CD14-positive monocyte (primary cell): ENCODE measurements around the gene WIPF2. TPM values are rescaled to one million over a fixed set of nuclear protein-coding genes. Genes with fewer than 3 reads are reported as not detected.

Source experiments
- DNase-seq, 3 donors: peaks; one replicate each; pipeline ENCODE4 v3.0.0-alpha.2; 2011 to 2022
- H2AFZ ChIP-seq: 2 replicates; pipeline ENCODE4 v1.6.0; 2012; ENCODE audit warnings: mild to moderate bottlenecking, low read depth, low read length, inconsistent platforms; ENCODE audit not compliant: insufficient read depth, poor library complexity, severe bottlenecking
- H3K27ac ChIP-seq, 2 donors: 1 replicate in 1 of 2; 2 replicates in 1 of 2; pipeline ENCODE4 v1.5.1; 2012 to 2013; ENCODE audit warnings: low read length in 2 of 2, control low read depth in 1 of 2, inconsistent platforms in 1 of 2, low read depth in 1 of 2, mild to moderate bottlenecking in 1 of 2
- H3K27me3 ChIP-seq, 2 donors: one replicate each; pipeline versions ENCODE4 v1.6.0 to v1.6.1; 2011 to 2013; ENCODE audit warnings: low read length in 2 of 2; ENCODE audit not compliant: control insufficient read depth in 2 of 2, insufficient read depth in 2 of 2
- H3K36me3 ChIP-seq, 2 donors: replicated peaks in 1 of 2; 1 replicate in 1 of 2; 2 replicates in 1 of 2; pipeline versions ENCODE4 v1.5.1 to v1.6.1; 2012 to 2013; ENCODE audit warnings: low read length in 2 of 2, control low read depth in 1 of 2, inconsistent platforms in 1 of 2, mild to moderate bottlenecking in 1 of 2; ENCODE audit not compliant: insufficient read depth in 2 of 2, control insufficient read depth in 1 of 2
- H3K4me1 ChIP-seq, 2 donors: 1 replicate in 1 of 2; 2 replicates in 1 of 2; pipeline versions ENCODE4 v1.5.1 to v1.6.1; 2012 to 2013; ENCODE audit warnings: low read length in 2 of 2, control low read depth in 1 of 2, inconsistent platforms in 1 of 2, mild to moderate bottlenecking in 1 of 2, moderate library complexity in 1 of 2; ENCODE audit not compliant: insufficient read depth in 2 of 2, control insufficient read depth in 1 of 2
- H3K4me2 ChIP-seq: replicated peaks from 2 replicates; pipeline ENCODE3; 2012; ENCODE audit warnings: low read length, moderate library complexity, mild to moderate bottlenecking; ENCODE audit not compliant: poor library complexity, severe bottlenecking; ENCODE audit errors: extremely low read depth
- H3K4me3 ChIP-seq, 3 experiments: fragments of 200-600 bp in 1 of 3; sonication (generic) in 1 of 3; replicated peaks in 1 of 3; 1 replicate in 2 of 3; 2 replicates in 1 of 3; pipeline ENCODE4 v1.5.1; 2011 to 2013; ENCODE audit warnings: low read length in 3 of 3, mild to moderate bottlenecking in 3 of 3, control low read depth in 2 of 3, low read depth in 2 of 3, inconsistent platforms in 1 of 3, moderate library complexity in 1 of 3
- H3K79me2 ChIP-seq: 2 replicates; pipeline ENCODE4 v1.6.0; 2012; ENCODE audit warnings: mild to moderate bottlenecking, control low read depth, inconsistent platforms, low read length, moderate library complexity; ENCODE audit not compliant: insufficient read depth
- H3K9ac ChIP-seq: 2 replicates; pipeline ENCODE4 v1.6.0; 2017; ENCODE audit warnings: low read length, mild to moderate bottlenecking; ENCODE audit not compliant: insufficient read depth, poor library complexity, severe bottlenecking
- H3K9me3 ChIP-seq, 2 donors: replicated peaks in 1 of 2; 1 replicate in 1 of 2; 2 replicates in 1 of 2; pipeline versions ENCODE4 v1.5.1 to v1.6.1; 2012 to 2013; ENCODE audit warnings: low read length in 2 of 2, control low read depth in 1 of 2; ENCODE audit not compliant: control insufficient read depth in 1 of 2, insufficient read depth in 1 of 2
- H4K20me1 ChIP-seq: 2 replicates; pipeline ENCODE4 v1.6.0; 2012; ENCODE audit warnings: mild to moderate bottlenecking, low read length, control low read depth, moderate library complexity; ENCODE audit not compliant: insufficient read depth
- H3K27ac Mint-ChIP-seq, 7 donors: one replicate each; pipeline ENCODE4 v1.8.0; 2020; ENCODE audit warnings: mild to moderate bottlenecking in 7 of 7, mixed read lengths in 7 of 7, moderate library complexity in 6 of 7, inconsistent platforms in 2 of 7
- H3K27me3 Mint-ChIP-seq, 3 donors: one replicate each; pipeline ENCODE4 v1.8.0; 2021 to 2022; ENCODE audit warnings: low read depth in 3 of 3, mild to moderate bottlenecking in 3 of 3, mixed read lengths in 3 of 3, moderate library complexity in 3 of 3, inconsistent platforms in 1 of 3
- H3K36me3 Mint-ChIP-seq, 2 donors: one replicate each; pipeline ENCODE4 v1.8.0; 2020; ENCODE audit warnings: mixed read lengths in 2 of 2, inconsistent platforms in 1 of 2, mild to moderate bottlenecking in 1 of 2
- H3K4me1 Mint-ChIP-seq: one replicate; pipeline ENCODE4 v1.8.0; 2020; ENCODE audit warnings: mild to moderate bottlenecking, mixed read lengths
- H3K4me3 Mint-ChIP-seq, 2 donors: one replicate each; pipeline ENCODE4 v1.8.0; 2020; ENCODE audit warnings: mild to moderate bottlenecking in 2 of 2, mixed read lengths in 2 of 2, moderate library complexity in 1 of 2
- H3K9me3 Mint-ChIP-seq, 7 donors: one replicate each; pipeline ENCODE4 v1.8.0; 2020 to 2022; ENCODE audit warnings: mixed read lengths in 7 of 7, mild to moderate bottlenecking in 6 of 7, moderate library complexity in 6 of 7, inconsistent platforms in 2 of 7
- WGBS: methylation state at CpG from one replicate; pipeline ENCODE4 v1.1.5; 2013; ENCODE audit warnings: missing lambda C conversion rate; ENCODE audit not compliant: insufficient coverage; 5-methylcytosine and 5-hydroxymethylcytosine counted together
- intact Hi-C, 2 donors: fragments of 100-400 bp; cut with micrococcal nuclease; formaldehyde crosslinking; loops; one replicate each; pipeline versions ENCODE4 v1.15.0 to v1.15.1; 2023
- polyA plus RNA-seq, 3 donors: library from polyadenylated mRNA; depleted of rRNA in 1 of 3; unstranded in 2 of 3; stranded (reverse) in 1 of 3; fragments of 300-500 nt in 2 of 3; fragments of >200 nt in 1 of 3; fragmentation: Illumina TruSeq in 2 of 3; gene quantifications; 1 replicate in 2 of 3; 2 replicates in 1 of 3; pipeline ENCODE4 v1.2.3, GENCODE V29; 2012 to 2021
- TF ChIP-seq, protein P1 (sequence below): fragments of 200-600 bp; IDR thresholded peaks from one replicate; pipeline ENCODE4 v1.8.0; 2022; ENCODE audit warnings: antibody characterized with exemption, mild to moderate bottlenecking

WIPF2 gene
- polyA plus RNA-seq, 3 donors, result 5.2 to 9.7 (median 8.4) TPM

DNA sequence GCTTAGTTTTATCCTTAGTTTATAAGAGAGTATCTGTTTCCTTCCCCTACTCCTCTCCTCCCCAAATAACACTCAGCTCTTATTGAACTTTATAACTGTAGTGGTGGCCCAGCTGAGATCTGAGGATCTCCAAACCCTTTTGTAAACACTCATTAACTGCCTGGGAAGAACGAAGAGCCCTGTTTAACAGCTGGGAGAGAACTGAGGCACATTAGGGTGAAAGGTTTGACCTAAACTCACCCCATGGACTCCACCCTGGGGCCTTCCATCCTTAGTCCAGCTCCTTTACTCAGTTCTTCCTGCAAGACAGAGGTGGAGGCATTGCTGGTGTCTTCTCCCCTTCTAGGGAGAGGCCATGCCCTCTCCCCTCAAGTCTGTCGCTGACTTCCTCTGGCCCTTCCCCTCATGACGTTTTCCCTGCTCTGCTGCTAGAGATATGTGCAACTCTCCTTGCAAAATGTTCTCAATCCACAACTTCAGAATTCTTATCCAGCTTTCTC is 88.7 kb downstream of the WIPF2 start:
- peaks cover 0 to 6% (median 5%) of the 10 kb centered on the region in 3 donors for H3K27me3 Mint-ChIP-seq
- peaks cover 11% of the 10 kb centered on the region for H3K4me1 Mint-ChIP-seq
- H3K9ac ChIP-seq, result no peak overlapping the region
- no peak overlapping the region for H2AFZ ChIP-seq
- H3K4me3 Mint-ChIP-seq, result no peak overlapping the region
- H3K79me2 ChIP-seq, result peaks cover 5% of the 10 kb centered on the region
- TF ChIP-seq, protein P1, sequence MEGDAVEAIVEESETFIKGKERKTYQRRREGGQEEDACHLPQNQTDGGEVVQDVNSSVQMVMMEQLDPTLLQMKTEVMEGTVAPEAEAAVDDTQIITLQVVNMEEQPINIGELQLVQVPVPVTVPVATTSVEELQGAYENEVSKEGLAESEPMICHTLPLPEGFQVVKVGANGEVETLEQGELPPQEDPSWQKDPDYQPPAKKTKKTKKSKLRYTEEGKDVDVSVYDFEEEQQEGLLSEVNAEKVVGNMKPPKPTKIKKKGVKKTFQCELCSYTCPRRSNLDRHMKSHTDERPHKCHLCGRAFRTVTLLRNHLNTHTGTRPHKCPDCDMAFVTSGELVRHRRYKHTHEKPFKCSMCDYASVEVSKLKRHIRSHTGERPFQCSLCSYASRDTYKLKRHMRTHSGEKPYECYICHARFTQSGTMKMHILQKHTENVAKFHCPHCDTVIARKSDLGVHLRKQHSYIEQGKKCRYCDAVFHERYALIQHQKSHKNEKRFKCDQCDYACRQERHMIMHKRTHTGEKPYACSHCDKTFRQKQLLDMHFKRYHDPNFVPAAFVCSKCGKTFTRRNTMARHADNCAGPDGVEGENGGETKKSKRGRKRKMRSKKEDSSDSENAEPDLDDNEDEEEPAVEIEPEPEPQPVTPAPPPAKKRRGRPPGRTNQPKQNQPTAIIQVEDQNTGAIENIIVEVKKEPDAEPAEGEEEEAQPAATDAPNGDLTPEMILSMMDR, result no peak
- intact Hi-C loops, result loop anchor here (5.0 to 10.0 kb wide), 2 partner anchors 35 to 227 kb away; no protein-coding TSS in a partner anchor
- H3K27me3 ChIP-seq, result no peaks in the 10 kb centered on the region
- no peaks in the 10 kb centered on the region for H3K36me3 ChIP-seq
- peak; percentile 61 to 71 (median 70) for DNase-seq
- H4K20me1 ChIP-seq, result peaks cover 25% of the 10 kb centered on the region
- peaks cover 0 to 3% of the 10 kb centered on the region in 2 donors for H3K36me3 Mint-ChIP-seq
- H3K27ac ChIP-seq, result peak overlapping the region in 1 of 2 donors; percentile 46
- no peak overlapping the region for H3K27ac Mint-ChIP-seq
- H3K4me3 ChIP-seq, result peak overlapping the region in 1 of 3 experiments; percentile 80
- H3K9me3 Mint-ChIP-seq, result no peaks in the 10 kb centered on the region
- H3K4me2 ChIP-seq, result peak overlapping the region; percentile 90
- 0% methylated on average over 2 of the region's 3 CpGs for WGBS
- H3K9me3 ChIP-seq, result no peaks in the 10 kb centered on the region
- peaks cover 64 to 74% of the 10 kb centered on the region in 2 donors for H3K4me1 ChIP-seq

- Mint-ChIP-seq H3K27me3 (peaks cover 0 to 8% (median 5%) of the 10 kb centered on the region in 3 donors), H3K9me3 (no peaks in the 10 kb centered on the region), H3K4me1 (peaks cover 2% of the 10 kb centered on the region), H3K27ac (peak within 1 kb of the TSS in 2 of 7 donors; percentile 49 to 89), H3K4me3 (no peak within 1 kb of the TSS), H3K36me3 (peaks cover 0 to 7% of the 10 kb centered on the region in 2 donors)
- Histone ChIP-seq H3K27ac (peak within 1 kb of the TSS in 1 of 2 donors; percentile 74), H3K27me3 (no peaks in the 10 kb centered on the region), H3K4me3 (peak within 1 kb of the TSS; percentile 13 to 80 (median 41)), H3K4me1 (peaks cover 67 to 77% of the 10 kb centered on the region in 2 donors), H3K4me2 (peak within 1 kb of the TSS; percentile 90), H2AFZ (peak within 1 kb of the TSS; percentile 57), H3K36me3 (no peaks in the 10 kb centered on the region), H3K9me3 (no peaks in the 10 kb centered on the region), H3K9ac (peak within 1 kb of the TSS; percentile 47), H3K79me2 (peaks cover 5% of the 10 kb centered on the region), H4K20me1 (peaks cover 25% of the 10 kb centered on the region)
- 3% methylated on average over 6 of the region's 20 CpGs for WGBS
- TF ChIP-seq, protein P1, result no peak
- DNase-seq, result peak in 1 of 3 donors; percentile 37
- intact Hi-C loops, result loop anchor here (5.0 to 10.0 kb wide), 2 partner anchors 33 to 226 kb away; no protein-coding TSS in a partner anchor
These were observed 90.2 kb downstream of the WIPF2 start, which contains the start of gene RARA for GRCh38 chr17:40309031-40309948. TSS of gene RARA (plus strand) at chr17:40309180. CDS start at chr17:40331219, 22,039 bp downstream.
